Measurements from ENCODE around the gene ECHDC1.

ECHDC1 gene

DNA sequence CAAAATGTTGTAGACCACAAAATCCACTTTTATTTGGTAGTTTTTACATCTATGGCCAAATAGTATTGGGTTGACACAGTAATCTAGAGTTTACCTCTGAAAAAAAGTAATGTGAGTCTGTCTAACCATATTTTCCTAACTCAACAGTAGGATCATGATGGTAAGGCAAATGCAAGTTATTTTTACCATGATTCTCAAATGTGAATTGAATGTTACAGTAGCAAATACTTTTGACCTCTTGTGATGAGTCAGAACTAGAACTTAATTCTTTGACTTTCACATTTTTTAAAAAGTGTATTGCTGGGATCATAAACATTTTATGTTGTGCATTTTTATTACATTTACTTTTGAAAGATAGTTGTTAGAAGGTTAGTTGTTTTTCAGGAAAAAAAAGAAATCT, 54.7 kb downstream of the ECHDC1 start:
- H2AFZ ChIP-seq (ENCODE audit: low read depth, low read length) = no peak overlapping the region
- no peak overlapping the region for H3K27ac ChIP-seq (ENCODE audit: low read length)
- peaks cover 52% of the 10 kb centered on the region for H3K36me3 ChIP-seq (ENCODE audit: insufficient read depth, low read length)
- H4K20me1 ChIP-seq (ENCODE audit: insufficient read depth, low read length) = no peaks in the 10 kb centered on the region
- H3K9me3 ChIP-seq (ENCODE audit: insufficient read depth, low read length, severe bottlenecking) = no peaks in the 10 kb centered on the region
- H3K4me3 ChIP-seq (ENCODE audit: low read depth in 1 of 2, low read length in 2 of 2) = no peak overlapping the region
- H3K9ac ChIP-seq (ENCODE audit: low read depth, low read length) = no peak overlapping the region
- TF ChIP-seq, protein P1, sequence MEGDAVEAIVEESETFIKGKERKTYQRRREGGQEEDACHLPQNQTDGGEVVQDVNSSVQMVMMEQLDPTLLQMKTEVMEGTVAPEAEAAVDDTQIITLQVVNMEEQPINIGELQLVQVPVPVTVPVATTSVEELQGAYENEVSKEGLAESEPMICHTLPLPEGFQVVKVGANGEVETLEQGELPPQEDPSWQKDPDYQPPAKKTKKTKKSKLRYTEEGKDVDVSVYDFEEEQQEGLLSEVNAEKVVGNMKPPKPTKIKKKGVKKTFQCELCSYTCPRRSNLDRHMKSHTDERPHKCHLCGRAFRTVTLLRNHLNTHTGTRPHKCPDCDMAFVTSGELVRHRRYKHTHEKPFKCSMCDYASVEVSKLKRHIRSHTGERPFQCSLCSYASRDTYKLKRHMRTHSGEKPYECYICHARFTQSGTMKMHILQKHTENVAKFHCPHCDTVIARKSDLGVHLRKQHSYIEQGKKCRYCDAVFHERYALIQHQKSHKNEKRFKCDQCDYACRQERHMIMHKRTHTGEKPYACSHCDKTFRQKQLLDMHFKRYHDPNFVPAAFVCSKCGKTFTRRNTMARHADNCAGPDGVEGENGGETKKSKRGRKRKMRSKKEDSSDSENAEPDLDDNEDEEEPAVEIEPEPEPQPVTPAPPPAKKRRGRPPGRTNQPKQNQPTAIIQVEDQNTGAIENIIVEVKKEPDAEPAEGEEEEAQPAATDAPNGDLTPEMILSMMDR (IDR thresholded peaks at IDR 0.05; ENCODE audit: borderline replicate concordance, extremely low read depth, low read length, poor library complexity, severe bottlenecking) = no peak
- no peak for TF ChIP-seq EZH2 (IDR thresholded peaks at IDR 0.05; ENCODE audit: borderline replicate concordance, low read depth, low read length, severe bottlenecking)
- no peaks in the 10 kb centered on the region for H3K27me3 ChIP-seq (ENCODE audit: insufficient read depth, low read length, poor library complexity)
- no peak for ATAC-seq (ENCODE audit: insufficient read depth, low read depth)
- H3K79me2 ChIP-seq (ENCODE audit: insufficient read depth, low read length) = no peaks in the 10 kb centered on the region
- H3K4me2 ChIP-seq (ENCODE audit: insufficient read depth, low read length) = no peak overlapping the region
- no peaks in the 10 kb centered on the region for H3K4me1 ChIP-seq (ENCODE audit: insufficient read depth, low read length)
- no peak for DNase-seq

DNA sequence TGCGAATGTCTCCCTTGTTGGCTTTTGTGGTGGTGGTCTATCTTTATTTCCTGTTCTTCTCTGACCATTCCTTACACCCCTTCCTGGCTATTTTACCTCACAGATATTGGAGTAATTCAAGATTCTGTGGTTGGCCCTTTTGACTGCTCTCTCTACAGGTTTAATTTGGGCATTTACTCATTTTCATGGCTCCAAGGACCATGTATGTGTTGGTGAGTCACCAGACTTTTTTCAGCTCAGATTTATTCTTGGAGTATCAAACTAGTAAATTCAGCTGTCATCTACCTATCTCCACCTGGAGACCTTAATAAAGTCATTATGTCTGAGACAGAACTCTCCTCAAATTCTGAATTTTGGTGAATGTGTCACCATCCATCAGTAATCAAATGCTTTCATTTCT, 61.2 kb downstream of the ECHDC1 start:
- no peaks in the 10 kb centered on the region for H3K4me1 ChIP-seq (ENCODE audit: insufficient read depth, low read length)
- no peaks in the 10 kb centered on the region for H3K27me3 ChIP-seq (ENCODE audit: insufficient read depth, low read length, poor library complexity)
- H2AFZ ChIP-seq (ENCODE audit: low read depth, low read length) = no peak overlapping the region
- no peaks in the 10 kb centered on the region for H3K9me3 ChIP-seq (ENCODE audit: insufficient read depth, low read length, severe bottlenecking)
- H3K4me2 ChIP-seq (ENCODE audit: insufficient read depth, low read length) = no peak overlapping the region
- ATAC-seq (ENCODE audit: insufficient read depth, low read depth) (no peak), DNase-seq (no peak)
- TF ChIP-seq, protein P1 (IDR thresholded peaks at IDR 0.05; ENCODE audit: borderline replicate concordance, extremely low read depth, low read length, poor library complexity, severe bottlenecking) = no peak
- TF ChIP-seq EZH2 (IDR thresholded peaks at IDR 0.05; ENCODE audit: borderline replicate concordance, low read depth, low read length, severe bottlenecking) = no peak
- 0 out of 2 replicates have a peak, but pooled peaks cover under 1% of the 10 kb centered on the region for H4K20me1 ChIP-seq (ENCODE audit: insufficient read depth, low read length)
- H3K27ac ChIP-seq (ENCODE audit: low read length) = no peak overlapping the region
- H3K36me3 ChIP-seq (ENCODE audit: insufficient read depth, low read length) = peaks cover 37% of the 10 kb centered on the region
- no peak overlapping the region for H3K4me3 ChIP-seq (ENCODE audit: low read depth in 1 of 2, low read length in 2 of 2)
- H3K9ac ChIP-seq (ENCODE audit: low read depth, low read length) = no peak overlapping the region
- H3K79me2 ChIP-seq (ENCODE audit: insufficient read depth, low read length) = no peaks in the 10 kb centered on the region; the same call in 1 of the 2 replicates

DNA sequence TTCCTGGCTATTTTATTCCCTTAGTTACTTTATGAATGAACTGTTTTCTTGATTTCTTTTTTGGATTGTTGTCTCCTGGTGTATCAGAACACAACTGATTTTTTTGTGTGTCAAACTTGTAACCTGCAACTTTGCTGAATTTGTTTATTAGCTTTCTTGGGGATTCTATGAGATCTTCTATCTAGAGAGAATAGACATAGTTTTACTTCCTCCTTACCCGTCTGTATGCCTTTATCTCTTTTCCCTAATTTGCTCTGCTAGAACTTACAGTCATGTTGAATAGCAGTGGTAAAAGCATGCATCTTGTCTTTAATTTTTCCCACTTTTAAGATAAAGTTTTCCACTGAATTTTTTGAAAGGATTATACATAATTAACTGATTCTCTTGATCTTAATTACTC, 63.6 kb downstream of the ECHDC1 start:
- no peak overlapping the region for H2AFZ ChIP-seq (ENCODE audit: low read depth, low read length)
- peaks cover 17% of the 10 kb centered on the region; the same call in 1 of the 2 replicates for H3K36me3 ChIP-seq (ENCODE audit: insufficient read depth, low read length)
- no peak overlapping the region for H3K9ac ChIP-seq (ENCODE audit: low read depth, low read length)
- ATAC-seq (ENCODE audit: insufficient read depth, low read depth) (no peak), DNase-seq (no peak)
- H3K4me2 ChIP-seq (ENCODE audit: insufficient read depth, low read length) = no peak overlapping the region
- H3K4me1 ChIP-seq (ENCODE audit: insufficient read depth, low read length) = no peaks in the 10 kb centered on the region
- no peak for TF ChIP-seq EZH2 (IDR thresholded peaks at IDR 0.05; ENCODE audit: borderline replicate concordance, low read depth, low read length, severe bottlenecking)
- TF ChIP-seq, protein P1 (IDR thresholded peaks at IDR 0.05; ENCODE audit: borderline replicate concordance, extremely low read depth, low read length, poor library complexity, severe bottlenecking) = no peak
- peaks cover 7% of the 10 kb centered on the region for H3K79me2 ChIP-seq (ENCODE audit: insufficient read depth, low read length)
- H4K20me1 ChIP-seq (ENCODE audit: insufficient read depth, low read length) = peaks cover 7% of the 10 kb centered on the region; the same call in 1 of the 2 replicates
- H3K9me3 ChIP-seq (ENCODE audit: insufficient read depth, low read length, severe bottlenecking) = no peaks in the 10 kb centered on the region
- H3K27ac ChIP-seq (ENCODE audit: low read length) = no peak overlapping the region
- no peaks in the 10 kb centered on the region for H3K27me3 ChIP-seq (ENCODE audit: insufficient read depth, low read length, poor library complexity)
- no peak overlapping the region for H3K4me3 ChIP-seq (ENCODE audit: low read depth in 1 of 2, low read length in 2 of 2)

Measured in DND-41 (cell line).